GM13977 (cell line): ENCODE data around the gene NCAPG2.

ENCODE experiments used
- DNase-seq: peaks from one replicate; pipeline ENCODE4 v3.0.0; 2012; ENCODE audit warnings: low spot score
- CTCF ChIP-seq: IDR thresholded peaks from 2 replicates; pipeline ENCODE4 v1.5.1; 2012; ENCODE audit warnings: mild to moderate bottlenecking, control low read depth; ENCODE audit not compliant: insufficient read depth; ENCODE audit errors: extremely low read depth, missing control alignments
- in situ Hi-C: fragments of 300-500 bp; cut with MboI; formaldehyde crosslinking; loops from one replicate; pipeline ENCODE4 v1.12.0; 2022; ENCODE audit warnings: low sequenced_read_pairs, low pct_unique_long_range_greater_than_20kb, mixed read lengths, inconsistent platforms; ENCODE audit not compliant: unreplicated experiment

Gene NCAPG2

GRCh38 chr7:158725506-158725800 lies 20.8 kb upstream of the NCAPG2 start:
- DNase-seq = no peak
- in situ Hi-C loops = no loop called here
- no peak for TF ChIP-seq CTCF

- DNase-seq = no peak
These were observed 20.3 kb upstream of the NCAPG2 start for GRCh38 chr7:158724658-158725505.

GRCh38 chr7:158723714-158724385 lies 19.2 kb upstream of the NCAPG2 start:
- no peak for DNase-seq
- in situ Hi-C loops = no loop called here
- TF ChIP-seq CTCF = no peak

More at GRCh38 chr7:158724658-158725505, 20.3 kb upstream of the NCAPG2 start:
- in situ Hi-C loops = no loop called here
- TF ChIP-seq CTCF = no peak

- in situ Hi-C loops = no loop called here
- TF ChIP-seq CTCF = no peak
- DNase-seq = no peak
These were observed 18.7 kb upstream of the NCAPG2 start for GRCh38 chr7:158723266-158723665.

- DNase-seq = no peak
- in situ Hi-C loops = no loop called here
- no peak for TF ChIP-seq CTCF
These were observed 18.1 kb upstream of the NCAPG2 start for GRCh38 chr7:158722574-158723237.

GRCh38 chr7:158720112-158720511 lies 15.5 kb upstream of the NCAPG2 start:
- TF ChIP-seq CTCF = no peak
- no peak for DNase-seq
- in situ Hi-C loops = no loop called here
